HAP-1 (cell line): ENCODE data around the gene UGT1A6.

Experiments
- DNase-seq, 2 experiments: peaks; one replicate each; pipeline ENCODE4 v3.0.0-alpha.2; 2016 to 2020; ENCODE audit warnings: low spot score in 2 of 2
- H3K27me3 ChIP-seq: fragments of 250-450 bp; sonication (Bioruptor Pico); 2 replicates; pipeline ENCODE4 v1.5.1; 2020; ENCODE audit warnings: low read depth, mild to moderate bottlenecking, moderate library complexity
- H3K36me3 ChIP-seq: fragments of 250-450 bp; sonication (Bioruptor Pico); replicated peaks from 2 replicates; pipeline ENCODE4 v1.5.1; 2020; ENCODE audit warnings: mild to moderate bottlenecking
- H3K4me1 ChIP-seq: fragments of 250-450 bp; sonication (Bioruptor Pico); 2 replicates; pipeline ENCODE4 v1.5.1; 2020; ENCODE audit warnings: mild to moderate bottlenecking
- H3K4me3 ChIP-seq: fragments of 250-450 bp; sonication (Bioruptor Pico); 2 replicates; pipeline ENCODE4 v1.5.1; 2020; ENCODE audit warnings: mild to moderate bottlenecking, moderate library complexity
- H3K9me3 ChIP-seq: fragments of 250-450 bp; sonication (Bioruptor Pico); 2 replicates; pipeline ENCODE4 v1.5.1; 2020; ENCODE audit warnings: mild to moderate bottlenecking, moderate library complexity
- in situ Hi-C: fragments of 300-500 bp; cut with MboI; formaldehyde crosslinking; loops from 3 replicates; pipeline ENCODE4 v1.14.3; 2020; ENCODE audit warnings: low sequenced_read_pairs, inconsistent platforms, mixed read lengths

The UGT1A6 gene

GRCh38 chr2:233673896-233674295 lies 18.8 kb upstream of the UGT1A6 start:
- in situ Hi-C loops: no loop called here
- Histone ChIP-seq H3K9me3 (no peaks in the 10 kb centered on the region), H3K27me3 (no peaks in the 10 kb centered on the region), H3K36me3 (no peaks in the 10 kb centered on the region), H3K4me1 (peaks cover 3% of the 10 kb centered on the region; the same call in 1 of the 2 replicates), H3K4me3 (no peak overlapping the region)
- DNase-seq: no peak

GRCh38 chr2:233674314-233674713 lies 18.4 kb upstream of the UGT1A6 start:
- no peaks in the 10 kb centered on the region for H3K9me3 ChIP-seq
- peaks cover 3% of the 10 kb centered on the region for H3K4me1 ChIP-seq
- no peak overlapping the region for H3K4me3 ChIP-seq
- no peak for DNase-seq
- no peaks in the 10 kb centered on the region for H3K36me3 ChIP-seq
- H3K27me3 ChIP-seq: no peaks in the 10 kb centered on the region
- in situ Hi-C loops: no loop called here

GRCh38 chr2:233674995-233675394 lies 17.7 kb upstream of the UGT1A6 start:
- in situ Hi-C loops: no loop called here
- H3K9me3 ChIP-seq: no peaks in the 10 kb centered on the region
- no peak for DNase-seq

GRCh38 chr2:233676046-233676445 lies 16.6 kb upstream of the UGT1A6 start:
- no peaks in the 10 kb centered on the region for H3K27me3 ChIP-seq
- peaks cover 3% of the 10 kb centered on the region for H3K4me1 ChIP-seq
- H3K9me3 ChIP-seq: no peaks in the 10 kb centered on the region
- no peak for DNase-seq
- no peak overlapping the region for H3K4me3 ChIP-seq
- in situ Hi-C loops: no loop called here
- H3K36me3 ChIP-seq: no peaks in the 10 kb centered on the region

More at GRCh38 chr2:233674995-233675394, 17.7 kb upstream of the UGT1A6 start:
- Histone ChIP-seq H3K36me3 (no peaks in the 10 kb centered on the region), H3K27me3 (no peaks in the 10 kb centered on the region), H3K4me1 (peaks cover 3% of the 10 kb centered on the region), H3K4me3 (no peak overlapping the region)

GRCh38 chr2:233679196-233679595 lies 13.5 kb upstream of the UGT1A6 start:
- no peaks in the 10 kb centered on the region for H3K36me3 ChIP-seq
- no peaks in the 10 kb centered on the region for H3K27me3 ChIP-seq
- in situ Hi-C loops: no loop called here
- H3K4me1 ChIP-seq: peaks cover 3% of the 10 kb centered on the region
- no peaks in the 10 kb centered on the region for H3K9me3 ChIP-seq
- H3K4me3 ChIP-seq: no peak overlapping the region
- DNase-seq: peak; percentile 48 to 52

- H3K4me1 ChIP-seq: peaks cover 3% of the 10 kb centered on the region
- no peaks in the 10 kb centered on the region for H3K27me3 ChIP-seq
- no peaks in the 10 kb centered on the region for H3K36me3 ChIP-seq
- in situ Hi-C loops: no loop called here
- no peaks in the 10 kb centered on the region for H3K9me3 ChIP-seq
- H3K4me3 ChIP-seq: no peak overlapping the region
- DNase-seq: no peak
Observed at GRCh38 chr2:233680361-233681045, 12.2 kb upstream of the UGT1A6 start.

GRCh38 chr2:233681521-233682099 lies 11.1 kb upstream of the UGT1A6 start, which contains the start of gene UGT1A7:
TSS of gene UGT1A7 (plus strand) at chr2:233681901. CDS start at chr2:233681938, 37 bp downstream.
- no peaks in the 10 kb centered on the region for H3K9me3 ChIP-seq
- H3K4me3 ChIP-seq: no peak within 1 kb of the TSS
- in situ Hi-C loops: no loop called here
- H3K36me3 ChIP-seq: no peaks in the 10 kb centered on the region
- DNase-seq: no peak
- peaks cover 3% of the 10 kb centered on the region for H3K4me1 ChIP-seq
- no peaks in the 10 kb centered on the region for H3K27me3 ChIP-seq

- Histone ChIP-seq H3K9me3 (no peaks in the 10 kb centered on the region), H3K27me3 (no peaks in the 10 kb centered on the region), H3K36me3 (no peaks in the 10 kb centered on the region), H3K4me3 (no peak overlapping the region), H3K4me1 (no peaks in the 10 kb centered on the region)
- DNase-seq: no peak
- in situ Hi-C loops: no loop called here
Observed at GRCh38 chr2:233684640-233685039, 8.1 kb upstream of the UGT1A6 start.

- Histone ChIP-seq H3K36me3 (no peaks in the 10 kb centered on the region), H3K27me3 (no peaks in the 10 kb centered on the region), H3K9me3 (no peaks in the 10 kb centered on the region), H3K4me3 (no peak overlapping the region), H3K4me1 (peaks cover 12% of the 10 kb centered on the region)
- in situ Hi-C loops: no loop called here
- DNase-seq: no peak
Observed at GRCh38 chr2:233686928-233687327, 5.8 kb upstream of the UGT1A6 start.

GRCh38 chr2:233688341-233688740 lies 4.3 kb upstream of the UGT1A6 start:
- Histone ChIP-seq H3K9me3 (peaks cover 6% of the 10 kb centered on the region), H3K36me3 (no peaks in the 10 kb centered on the region), H3K4me3 (no peak overlapping the region), H3K27me3 (no peaks in the 10 kb centered on the region), H3K4me1 (peaks cover 17% of the 10 kb centered on the region)
- in situ Hi-C loops: no loop called here
- no peak for DNase-seq

- in situ Hi-C loops: no loop called here
- Histone ChIP-seq H3K4me3 (no peak overlapping the region), H3K9me3 (peaks cover 6% of the 10 kb centered on the region), H3K27me3 (no peaks in the 10 kb centered on the region), H3K36me3 (no peaks in the 10 kb centered on the region), H3K4me1 (peaks cover 17% of the 10 kb centered on the region)
- no peak for DNase-seq
Observed at GRCh38 chr2:233689031-233689430, 3.7 kb upstream of the UGT1A6 start.

GRCh38 chr2:233689501-233689900 lies 3.2 kb upstream of the UGT1A6 start:
- Histone ChIP-seq H3K36me3 (no peaks in the 10 kb centered on the region), H3K9me3 (peaks cover 6% of the 10 kb centered on the region), H3K27me3 (no peaks in the 10 kb centered on the region), H3K4me3 (no peak overlapping the region), H3K4me1 (peaks cover 19% of the 10 kb centered on the region)
- in situ Hi-C loops: no loop called here
- DNase-seq: no peak

- no peak overlapping the region for H3K4me3 ChIP-seq
- H3K27me3 ChIP-seq: no peaks in the 10 kb centered on the region
- no peak for DNase-seq
- in situ Hi-C loops: loop anchor here (10.0 kb wide), 1 partner anchor 126 kb away; the partner anchor contains the start of gene USP40
- H3K36me3 ChIP-seq: no peaks in the 10 kb centered on the region
- peaks cover 6% of the 10 kb centered on the region for H3K9me3 ChIP-seq
- peaks cover 20% of the 10 kb centered on the region for H3K4me1 ChIP-seq
Observed at GRCh38 chr2:233690444-233690843, 2.2 kb upstream of the UGT1A6 start.
